Brain pericyte (primary cell): ENCODE data around the gene TKTL1.

ENCODE experiments used
- DNase-seq: peaks from one replicate; pipeline ENCODE4 v3.0.0-alpha.2; 2012; ENCODE audit warnings: low read depth, low spot score

TKTL1 gene

GRCh38 chrX:154376774-154377173, 81.2 kb downstream of the TKTL1 start:
- DNase-seq = no peak

DNA sequence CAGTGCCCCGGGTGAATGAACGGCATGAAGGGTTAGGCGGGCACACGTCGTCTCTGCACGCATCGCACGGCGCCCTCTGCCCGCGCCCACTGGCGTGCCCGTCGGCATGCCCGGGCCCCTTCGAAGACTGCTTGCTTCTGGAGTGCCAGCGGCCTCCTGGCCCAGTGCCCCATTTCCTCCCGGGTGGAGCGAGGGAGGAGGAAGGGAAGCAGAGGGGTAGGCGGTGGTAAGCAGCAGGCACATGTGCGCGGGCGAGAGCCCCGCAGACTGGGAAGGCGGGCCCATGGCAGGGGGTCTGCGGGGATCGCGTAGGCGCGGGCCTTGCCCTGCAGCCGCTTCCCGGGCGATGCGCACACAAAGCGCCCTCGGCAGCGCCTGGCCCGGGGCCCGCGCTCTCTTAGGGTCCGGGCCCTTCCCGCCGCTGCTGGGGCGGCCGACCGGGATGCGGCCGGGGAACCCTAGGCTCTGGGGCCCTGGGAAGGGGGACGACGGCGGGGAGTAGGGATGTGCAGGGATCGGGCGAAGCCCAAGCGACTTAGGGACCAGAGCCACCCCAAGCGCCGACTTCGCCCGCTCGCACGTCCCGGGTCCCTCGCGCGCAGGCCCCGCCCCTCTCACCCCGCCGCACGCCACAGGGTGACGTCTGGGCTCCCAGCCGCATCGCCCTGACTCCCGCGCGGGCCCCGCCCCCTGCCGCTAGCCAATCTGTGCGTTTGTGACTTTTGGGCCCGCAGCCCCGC, 82.6 kb downstream of the TKTL1 start:
- DNase-seq = no peak

DNA sequence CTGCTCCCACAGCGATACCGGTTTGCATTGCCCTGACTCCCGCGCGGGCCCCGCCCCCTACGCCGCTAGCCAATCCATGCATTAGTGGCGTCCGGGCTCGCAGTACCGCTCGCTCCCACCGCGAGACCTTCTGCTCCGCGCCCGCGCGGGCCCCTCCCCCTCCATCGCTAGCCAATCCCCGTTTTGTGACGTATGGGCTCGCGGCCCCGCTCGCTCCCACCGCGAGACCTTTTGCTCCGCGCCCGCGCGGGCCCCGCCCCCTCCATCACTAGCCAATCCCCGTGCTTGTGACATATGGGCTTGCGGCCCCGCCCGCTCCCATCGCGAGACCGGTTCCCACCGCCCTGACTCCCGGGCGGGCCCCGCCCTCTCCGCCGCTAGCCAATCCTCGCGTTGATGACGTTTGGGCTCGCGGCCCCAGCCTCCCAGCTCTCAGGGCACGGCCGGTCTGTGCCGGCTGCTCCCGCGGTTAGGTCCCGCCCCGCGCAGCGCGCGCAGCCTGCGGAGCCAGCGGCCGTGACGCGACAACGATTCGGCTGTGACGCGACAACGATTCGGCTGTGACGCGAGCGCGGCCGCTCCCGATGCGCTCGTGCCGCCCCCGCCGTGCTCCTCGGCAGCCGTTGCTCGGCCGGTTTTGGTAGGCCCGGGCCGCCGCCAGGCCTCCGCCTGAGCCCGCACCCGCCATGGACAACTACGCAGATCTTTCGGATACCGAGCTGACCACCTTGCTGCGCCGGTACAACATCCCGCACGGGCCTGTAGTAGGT, 83.4 kb downstream of the TKTL1 start, which contains the start of gene EMD:
Gene EMD (plus strand): TSS at position 497 of the 770 bp plus-strand sequence. CDS start 190 bp downstream, at position 687.
- DNase-seq = peak; percentile 97

DNA sequence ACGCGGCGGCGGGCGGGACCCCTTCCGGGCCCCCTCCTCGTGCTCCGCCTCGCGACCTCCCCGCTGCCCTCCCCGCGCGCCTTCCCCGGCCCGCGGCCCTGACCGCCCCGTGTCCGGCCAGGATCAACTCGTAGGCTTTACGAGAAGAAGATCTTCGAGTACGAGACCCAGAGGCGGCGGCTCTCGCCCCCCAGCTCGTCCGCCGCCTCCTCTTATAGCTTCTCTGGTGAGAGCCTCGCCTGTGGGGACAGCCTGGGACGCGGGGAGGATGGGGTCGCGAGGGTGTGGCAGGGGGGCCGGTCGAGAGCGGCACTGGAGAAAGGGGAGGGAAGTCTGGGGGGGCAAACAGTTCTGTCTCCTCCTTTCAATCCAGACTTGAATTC, 84.0 kb downstream of the TKTL1 start:
- DNase-seq = no peak
